ENCODE measurements around the gene CDK2AP2.

DNA sequence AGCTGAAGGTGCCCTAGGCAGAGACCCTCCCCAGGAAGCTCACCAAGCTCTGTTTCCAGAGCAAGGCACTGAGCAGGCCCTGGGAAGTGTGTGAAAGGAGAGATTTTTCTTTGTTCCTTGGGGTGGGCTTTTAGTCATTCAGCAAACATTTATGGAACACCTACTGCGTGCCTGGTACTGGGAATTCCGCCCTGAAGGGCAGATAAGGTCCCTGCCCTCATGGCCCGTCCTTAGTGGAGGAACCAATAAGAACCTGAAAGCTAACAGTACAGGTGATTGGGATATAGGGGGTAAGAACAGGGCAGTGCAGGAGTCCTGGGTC lies 42.8 kb downstream of the CDK2AP2 start:
- TF ChIP-seq, protein P1, sequence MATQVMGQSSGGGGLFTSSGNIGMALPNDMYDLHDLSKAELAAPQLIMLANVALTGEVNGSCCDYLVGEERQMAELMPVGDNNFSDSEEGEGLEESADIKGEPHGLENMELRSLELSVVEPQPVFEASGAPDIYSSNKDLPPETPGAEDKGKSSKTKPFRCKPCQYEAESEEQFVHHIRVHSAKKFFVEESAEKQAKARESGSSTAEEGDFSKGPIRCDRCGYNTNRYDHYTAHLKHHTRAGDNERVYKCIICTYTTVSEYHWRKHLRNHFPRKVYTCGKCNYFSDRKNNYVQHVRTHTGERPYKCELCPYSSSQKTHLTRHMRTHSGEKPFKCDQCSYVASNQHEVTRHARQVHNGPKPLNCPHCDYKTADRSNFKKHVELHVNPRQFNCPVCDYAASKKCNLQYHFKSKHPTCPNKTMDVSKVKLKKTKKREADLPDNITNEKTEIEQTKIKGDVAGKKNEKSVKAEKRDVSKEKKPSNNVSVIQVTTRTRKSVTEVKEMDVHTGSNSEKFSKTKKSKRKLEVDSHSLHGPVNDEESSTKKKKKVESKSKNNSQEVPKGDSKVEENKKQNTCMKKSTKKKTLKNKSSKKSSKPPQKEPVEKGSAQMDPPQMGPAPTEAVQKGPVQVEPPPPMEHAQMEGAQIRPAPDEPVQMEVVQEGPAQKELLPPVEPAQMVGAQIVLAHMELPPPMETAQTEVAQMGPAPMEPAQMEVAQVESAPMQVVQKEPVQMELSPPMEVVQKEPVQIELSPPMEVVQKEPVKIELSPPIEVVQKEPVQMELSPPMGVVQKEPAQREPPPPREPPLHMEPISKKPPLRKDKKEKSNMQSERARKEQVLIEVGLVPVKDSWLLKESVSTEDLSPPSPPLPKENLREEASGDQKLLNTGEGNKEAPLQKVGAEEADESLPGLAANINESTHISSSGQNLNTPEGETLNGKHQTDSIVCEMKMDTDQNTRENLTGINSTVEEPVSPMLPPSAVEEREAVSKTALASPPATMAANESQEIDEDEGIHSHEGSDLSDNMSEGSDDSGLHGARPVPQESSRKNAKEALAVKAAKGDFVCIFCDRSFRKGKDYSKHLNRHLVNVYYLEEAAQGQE (IDR thresholded peaks at IDR 0.05; ENCODE audit: insufficient replicate concordance, low read depth): no peak
- TF ChIP-seq, protein P2, sequence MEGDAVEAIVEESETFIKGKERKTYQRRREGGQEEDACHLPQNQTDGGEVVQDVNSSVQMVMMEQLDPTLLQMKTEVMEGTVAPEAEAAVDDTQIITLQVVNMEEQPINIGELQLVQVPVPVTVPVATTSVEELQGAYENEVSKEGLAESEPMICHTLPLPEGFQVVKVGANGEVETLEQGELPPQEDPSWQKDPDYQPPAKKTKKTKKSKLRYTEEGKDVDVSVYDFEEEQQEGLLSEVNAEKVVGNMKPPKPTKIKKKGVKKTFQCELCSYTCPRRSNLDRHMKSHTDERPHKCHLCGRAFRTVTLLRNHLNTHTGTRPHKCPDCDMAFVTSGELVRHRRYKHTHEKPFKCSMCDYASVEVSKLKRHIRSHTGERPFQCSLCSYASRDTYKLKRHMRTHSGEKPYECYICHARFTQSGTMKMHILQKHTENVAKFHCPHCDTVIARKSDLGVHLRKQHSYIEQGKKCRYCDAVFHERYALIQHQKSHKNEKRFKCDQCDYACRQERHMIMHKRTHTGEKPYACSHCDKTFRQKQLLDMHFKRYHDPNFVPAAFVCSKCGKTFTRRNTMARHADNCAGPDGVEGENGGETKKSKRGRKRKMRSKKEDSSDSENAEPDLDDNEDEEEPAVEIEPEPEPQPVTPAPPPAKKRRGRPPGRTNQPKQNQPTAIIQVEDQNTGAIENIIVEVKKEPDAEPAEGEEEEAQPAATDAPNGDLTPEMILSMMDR (IDR thresholded peaks at IDR 0.05; ENCODE audit: insufficient read depth, low read length): no peak
- TF ChIP-seq GABPA (IDR thresholded peaks at IDR 0.05; ENCODE audit: low read depth): no peak

Measured in HL-60 (cell line).